GM21515 (cell line): ENCODE data around the gene ACVR1B.

Experiments
- ATAC-seq: cut with Tn5 transposase; IDR thresholded peaks from one replicate; pipeline ENCODE4 v1.9.1; 2021; ENCODE audit not compliant: unreplicated experiment

The ACVR1B gene

DNA sequence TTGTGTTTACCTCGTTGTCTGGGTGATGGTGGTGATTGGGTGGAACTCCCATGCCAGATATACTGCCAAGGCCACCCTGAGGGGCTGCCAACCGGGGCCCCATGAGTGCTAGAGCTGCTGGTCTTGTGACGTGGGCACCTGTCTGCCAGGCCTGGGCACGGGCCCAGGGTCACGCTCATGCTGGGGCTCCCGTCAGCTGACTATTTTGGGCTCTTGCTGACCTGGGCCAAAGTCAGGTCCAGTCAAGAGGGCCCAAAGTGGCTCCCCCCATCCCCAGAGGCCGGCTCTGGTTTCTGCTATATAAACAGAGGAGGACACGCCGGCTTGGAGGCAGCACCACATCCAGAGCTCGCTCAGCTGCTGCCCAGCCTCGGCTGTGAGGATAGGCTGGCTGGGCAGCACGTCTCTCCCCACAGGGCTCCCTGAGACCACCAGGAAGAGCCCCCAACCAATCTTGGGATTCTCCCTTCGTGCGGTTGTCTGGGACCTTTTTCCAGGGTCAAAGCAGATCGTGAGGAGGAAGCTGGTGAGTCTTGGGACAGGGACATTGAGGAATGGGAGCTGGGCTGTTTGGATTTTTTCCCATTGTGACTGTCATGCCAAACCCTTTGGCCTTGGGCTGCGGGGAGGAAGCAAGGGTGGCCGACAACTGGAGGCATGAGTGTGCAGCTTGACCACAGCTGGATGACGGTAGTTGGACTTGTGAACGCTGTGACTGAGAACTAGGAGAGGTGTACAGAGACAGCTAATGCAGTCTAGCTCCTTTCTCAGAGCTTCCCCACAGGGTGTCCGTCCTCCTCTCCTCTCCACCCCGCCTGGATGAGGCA, 92.1 kb downstream of the ACVR1B start:
- no peak for ATAC-seq

GRCh38 chr12:52044292-52044983, 92.9 kb downstream of the ACVR1B start:
- ATAC-seq, result no peak

DNA sequence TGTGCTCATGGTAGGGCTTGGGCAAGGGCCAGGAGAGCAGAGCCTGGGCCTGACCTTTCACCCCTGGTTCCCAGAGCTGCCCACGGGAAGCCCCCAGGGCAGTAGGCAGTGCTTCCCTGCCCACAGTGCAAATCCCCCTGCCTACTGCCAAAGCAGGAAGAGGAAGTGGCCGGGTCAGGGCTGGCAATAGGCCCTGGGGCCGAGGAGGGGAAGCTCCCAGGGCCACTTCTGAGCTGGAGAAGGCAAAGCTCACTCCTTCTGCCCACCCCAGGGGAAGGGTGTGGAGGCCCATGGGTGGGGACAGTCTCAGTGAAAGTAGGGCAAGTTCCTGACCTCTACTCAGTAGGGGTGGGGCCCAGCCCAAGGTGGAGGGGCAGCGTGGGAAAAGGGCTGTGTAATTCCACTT, 94.3 kb downstream of the ACVR1B start:
- ATAC-seq, result no peak
